Activated naive CD8-positive, alpha-beta T cell (primary cell): ENCODE results near the gene CMTM4.
A peak's percentile ranks its signal among the peaks of the same experiment; 100 is the strongest.

Experiments
- H3K27ac Mint-ChIP-seq: one replicate; pipeline ENCODE4 v1.8.0; 2021; ENCODE audit warnings: mixed read lengths
- H3K27me3 Mint-ChIP-seq: one replicate; pipeline ENCODE4 v1.8.0; 2021; ENCODE audit warnings: mixed read lengths
- H3K36me3 Mint-ChIP-seq: one replicate; pipeline ENCODE4 v1.8.0; 2021; ENCODE audit warnings: mixed read lengths
- H3K4me1 Mint-ChIP-seq: one replicate; pipeline ENCODE4 v1.8.0; 2021; ENCODE audit warnings: low read depth, mixed read lengths
- H3K4me3 Mint-ChIP-seq: one replicate; pipeline ENCODE4 v1.8.0; 2021; ENCODE audit warnings: mild to moderate bottlenecking, mixed read lengths
- H3K9me3 Mint-ChIP-seq: one replicate; pipeline ENCODE4 v1.8.0; 2021; ENCODE audit warnings: low read depth, mixed read lengths

Gene CMTM4

GRCh38 chr16:66592241-66592640 lies 104.3 kb downstream of the CMTM4 start:
- Mint-ChIP-seq H3K27me3 (no peaks in the 10 kb centered on the region), H3K36me3 (no peaks in the 10 kb centered on the region), H3K4me1 (peaks cover 34% of the 10 kb centered on the region), H3K27ac (no peak overlapping the region), H3K9me3 (no peaks in the 10 kb centered on the region), H3K4me3 (no peak overlapping the region)

GRCh38 chr16:66591018-66591417 lies 105.5 kb downstream of the CMTM4 start:
- Mint-ChIP-seq H3K4me1 (peaks cover 28% of the 10 kb centered on the region), H3K4me3 (no peak overlapping the region), H3K27me3 (no peaks in the 10 kb centered on the region), H3K27ac (no peak overlapping the region), H3K36me3 (no peaks in the 10 kb centered on the region), H3K9me3 (no peaks in the 10 kb centered on the region)

- Mint-ChIP-seq H3K4me3 (peak overlapping the region; percentile 82), H3K4me1 (peaks cover 28% of the 10 kb centered on the region), H3K27ac (peak overlapping the region; percentile 11), H3K36me3 (no peaks in the 10 kb centered on the region), H3K27me3 (no peaks in the 10 kb centered on the region), H3K9me3 (no peaks in the 10 kb centered on the region)
Observed at GRCh38 chr16:66590322-66590721, 106.2 kb downstream of the CMTM4 start.

GRCh38 chr16:66588981-66589713 lies 107.4 kb downstream of the CMTM4 start:
- H3K27me3 Mint-ChIP-seq = no peaks in the 10 kb centered on the region
- no peaks in the 10 kb centered on the region for H3K9me3 Mint-ChIP-seq
- H3K4me1 Mint-ChIP-seq = peaks cover 28% of the 10 kb centered on the region
- H3K4me3 Mint-ChIP-seq = peak overlapping the region; percentile 82
- peak overlapping the region; percentile 34 for H3K27ac Mint-ChIP-seq
- H3K36me3 Mint-ChIP-seq = no peaks in the 10 kb centered on the region

GRCh38 chr16:66587881-66588600 lies 108.5 kb downstream of the CMTM4 start:
- Mint-ChIP-seq H3K27ac (peak overlapping the region; percentile 29), H3K9me3 (no peaks in the 10 kb centered on the region), H3K27me3 (no peaks in the 10 kb centered on the region), H3K36me3 (no peaks in the 10 kb centered on the region), H3K4me3 (no peak overlapping the region), H3K4me1 (peaks cover 28% of the 10 kb centered on the region)

- Mint-ChIP-seq H3K4me3 (no peak overlapping the region), H3K4me1 (peaks cover 25% of the 10 kb centered on the region), H3K27me3 (no peaks in the 10 kb centered on the region), H3K9me3 (no peaks in the 10 kb centered on the region), H3K27ac (no peak overlapping the region), H3K36me3 (no peaks in the 10 kb centered on the region)
Observed at GRCh38 chr16:66585481-66586239, 110.9 kb downstream of the CMTM4 start.

GRCh38 chr16:66581246-66581952 lies 115.1 kb downstream of the CMTM4 start:
- no peak overlapping the region for H3K4me3 Mint-ChIP-seq
- H3K4me1 Mint-ChIP-seq = peaks cover 15% of the 10 kb centered on the region
- no peak overlapping the region for H3K27ac Mint-ChIP-seq
- H3K9me3 Mint-ChIP-seq = no peaks in the 10 kb centered on the region
- H3K36me3 Mint-ChIP-seq = no peaks in the 10 kb centered on the region
- peaks cover 1% of the 10 kb centered on the region for H3K27me3 Mint-ChIP-seq

- H3K27ac Mint-ChIP-seq = no peak overlapping the region
- H3K27me3 Mint-ChIP-seq = peaks cover 1% of the 10 kb centered on the region
- no peaks in the 10 kb centered on the region for H3K9me3 Mint-ChIP-seq
- H3K4me1 Mint-ChIP-seq = peaks cover 15% of the 10 kb centered on the region
- no peaks in the 10 kb centered on the region for H3K36me3 Mint-ChIP-seq
- H3K4me3 Mint-ChIP-seq = no peak overlapping the region
Observed at GRCh38 chr16:66580605-66581209, 115.8 kb downstream of the CMTM4 start.

GRCh38 chr16:66578651-66579531 lies 117.7 kb downstream of the CMTM4 start, which contains the start of gene CMTM2:
TSS of gene CMTM2 (plus strand) at chr16:66579463. CDS start at chr16:66579608, 145 bp downstream.
- Mint-ChIP-seq H3K36me3 (no peaks in the 10 kb centered on the region), H3K27me3 (peaks cover 1% of the 10 kb centered on the region), H3K4me1 (peaks cover 15% of the 10 kb centered on the region), H3K9me3 (no peaks in the 10 kb centered on the region), H3K27ac (peak within 1 kb of the TSS; percentile 16), H3K4me3 (peak within 1 kb of the TSS; percentile 75)

GRCh38 chr16:66576296-66576695 lies 120.2 kb downstream of the CMTM4 start:
- no peaks in the 10 kb centered on the region for H3K36me3 Mint-ChIP-seq
- no peak overlapping the region for H3K27ac Mint-ChIP-seq
- H3K4me3 Mint-ChIP-seq = no peak overlapping the region
- H3K4me1 Mint-ChIP-seq = peaks cover 15% of the 10 kb centered on the region
- H3K9me3 Mint-ChIP-seq = no peaks in the 10 kb centered on the region
- peaks cover 1% of the 10 kb centered on the region for H3K27me3 Mint-ChIP-seq

GRCh38 chr16:66575060-66575459 lies 121.5 kb downstream of the CMTM4 start:
- H3K4me3 Mint-ChIP-seq = no peak overlapping the region
- peaks cover 15% of the 10 kb centered on the region for H3K4me1 Mint-ChIP-seq
- no peaks in the 10 kb centered on the region for H3K36me3 Mint-ChIP-seq
- H3K9me3 Mint-ChIP-seq = no peaks in the 10 kb centered on the region
- H3K27ac Mint-ChIP-seq = no peak overlapping the region
- no peaks in the 10 kb centered on the region for H3K27me3 Mint-ChIP-seq

- H3K9me3 Mint-ChIP-seq = no peaks in the 10 kb centered on the region
- no peaks in the 10 kb centered on the region for H3K27me3 Mint-ChIP-seq
- H3K4me3 Mint-ChIP-seq = no peak overlapping the region
- peaks cover 11% of the 10 kb centered on the region for H3K4me1 Mint-ChIP-seq
- H3K36me3 Mint-ChIP-seq = no peaks in the 10 kb centered on the region
- no peak overlapping the region for H3K27ac Mint-ChIP-seq
Observed at GRCh38 chr16:66574531-66574930, 122.0 kb downstream of the CMTM4 start.

GRCh38 chr16:66574081-66574480 lies 122.5 kb downstream of the CMTM4 start:
- no peaks in the 10 kb centered on the region for H3K9me3 Mint-ChIP-seq

More at GRCh38 chr16:66574081-66574480, 122.5 kb downstream of the CMTM4 start:
- no peaks in the 10 kb centered on the region for H3K27me3 Mint-ChIP-seq
- no peak overlapping the region for H3K4me3 Mint-ChIP-seq
- no peak overlapping the region for H3K27ac Mint-ChIP-seq
- peaks cover 10% of the 10 kb centered on the region for H3K4me1 Mint-ChIP-seq
- H3K36me3 Mint-ChIP-seq = no peaks in the 10 kb centered on the region
